A549 (cell line): Measurements from ENCODE around the gene SPATA31E1. TPM values are rescaled to one million over a fixed set of nuclear protein-coding genes. Genes with fewer than 3 reads are reported as not detected.

Experiments used
- ATAC-seq, 2 experiments: fragments of 200-7000 bp in 1 of 2; fragments of >200 bp in 1 of 2; cut with Nextera tagmentation in 1 of 2; cut with Tn5 transposase in 1 of 2; 3 replicates each; pipeline versions ENCODE4 v1.8.0 to v1.9.1; 2018 to 2020; ENCODE audit warnings: mild to moderate bottlenecking in 1 of 2, moderate library complexity in 1 of 2
- CTCF ChIA-PET: fragments of 300-600 bp; sonication (Branson Sonifier 250); formaldehyde crosslinking; extraction: SDS; loops from one replicate; lab custom pipeline; 2021; ENCODE audit warnings: antibody characterized with exemption, inconsistent platforms; lab: Yijun Ruan, JAX
- POLR2A ChIA-PET: fragments of 350-600 bp; formaldehyde crosslinking; extraction: SDS; loops from one replicate; lab custom pipeline; 2021; ENCODE audit warnings: antibody characterized with exemption, inconsistent platforms; lab: Yijun Ruan, JAX
- DNase-seq, 2 experiments: peaks; one replicate each; pipeline versions ENCODE4 v3.0.0 to v3.0.0-alpha.2; 2011 to 2016; ENCODE audit warnings: low read depth in 1 of 2, low spot score in 1 of 2
- FAIRE-seq: peaks from 2 replicates; lab custom pipeline; 2011; peaks lifted over from hg19 to GRCh38; lab: Jason Lieb, UNC
- H3K27ac ChIP-seq, 2 experiments: fragments of >200 bp; sonication (Bioruptor Twin); formaldehyde crosslinking; 3 replicates each; pipeline ENCODE4 v1.5.1; 2016 to 2017
- H3K4me1 ChIP-seq: fragments of >200 bp; sonication (Bioruptor Twin); formaldehyde crosslinking; 3 replicates; pipeline ENCODE4 v1.6.1; 2016
- H3K4me2 ChIP-seq: fragments of >200 bp; sonication (Bioruptor Twin); formaldehyde crosslinking; 3 replicates; pipeline ENCODE4 v1.6.1; 2016
- H3K4me3 ChIP-seq: fragments of >200 bp; sonication (Bioruptor Twin); formaldehyde crosslinking; 3 replicates; pipeline ENCODE4 v1.5.1; 2016
- H3K9me3 ChIP-seq: fragments of >200 bp; sonication (Bioruptor Twin); formaldehyde crosslinking; 3 replicates; pipeline ENCODE4 v1.6.1; 2016
- BHLHE40 ChIP-seq: IDR thresholded peaks from 2 replicates; pipeline ENCODE4 v1.6.1; 2012; ENCODE audit warnings: low read depth, low read length, inconsistent platforms
- CBX8 ChIP-seq: fragments of 200-600 bp; sonication (generic); IDR thresholded peaks from 2 replicates; pipeline ENCODE4 v1.6.1; 2016
- CTCF ChIP-seq: fragments of >200 bp; sonication (Bioruptor Twin); formaldehyde crosslinking; IDR thresholded peaks from 3 replicates; pipeline ENCODE4 v1.5.1; 2016
- EHF ChIP-seq: fragments of 250-450 bp; sonication (Bioruptor Pico); IDR thresholded peaks from 2 replicates; pipeline ENCODE4 v1.5.0; 2020; ENCODE audit warnings: mild to moderate bottlenecking
- EHMT2 ChIP-seq: fragments of 200-600 bp; sonication (generic); IDR thresholded peaks from 2 replicates; pipeline ENCODE4 v1.6.1; 2016; ENCODE audit warnings: antibody characterized with exemption, low read depth, mild to moderate bottlenecking, moderate library complexity
- ELK1 ChIP-seq: fragments of 150-350 bp; IDR thresholded peaks from 2 replicates; pipeline ENCODE4 v1.6.1; 2014; ENCODE audit warnings: low read depth, mild to moderate bottlenecking, low read length
- EP300 ChIP-seq, 2 experiments: fragments of >200 bp; sonication (Bioruptor Twin); formaldehyde crosslinking; IDR thresholded peaks; 2 replicates in 1 of 2; 3 replicates in 1 of 2; pipeline ENCODE4 v1.6.1; 2016 to 2017
- FOSL2 ChIP-seq, 2 experiments: fragments of 450-650 bp in 1 of 2; fragments of >200 bp in 1 of 2; sonication (Bioruptor Twin) in 1 of 2; formaldehyde crosslinking; IDR thresholded peaks; 2 replicates each; pipeline versions ENCODE4 v1.5.0 to v1.6.1; 2016 to 2020; ENCODE audit warnings: mild to moderate bottlenecking in 1 of 2, moderate library complexity in 1 of 2
- FOXS1 ChIP-seq: fragments of 250-450 bp; sonication (Bioruptor Pico); IDR thresholded peaks from 2 replicates; pipeline ENCODE4 v1.5.0; 2020; ENCODE audit warnings: mild to moderate bottlenecking, moderate library complexity
- GATA3 ChIP-seq: IDR thresholded peaks from 2 replicates; pipeline ENCODE4 v1.6.1; 2012; ENCODE audit warnings: borderline replicate concordance
- HDAC2 ChIP-seq: fragments of 200-600 bp; sonication (generic); IDR thresholded peaks from 2 replicates; pipeline ENCODE4 v1.6.1; 2016
- JUN ChIP-seq, 2 experiments: fragments of >200 bp; sonication (Bioruptor Twin); formaldehyde crosslinking; IDR thresholded peaks; 2 replicates in 1 of 2; 3 replicates in 1 of 2; pipeline ENCODE4 v1.6.1; 2016 to 2017
- KDM1A ChIP-seq: fragments of 200-600 bp; sonication (generic); IDR thresholded peaks from 2 replicates; pipeline ENCODE4 v1.6.1; 2016; ENCODE audit warnings: low read depth, mild to moderate bottlenecking
- MAZ ChIP-seq: fragments of 150-350 bp; IDR thresholded peaks from 2 replicates; pipeline ENCODE4 v1.6.1; 2014; ENCODE audit warnings: antibody characterized with exemption, low read depth, low read length, borderline replicate concordance
- MYC ChIP-seq: IDR thresholded peaks from 2 replicates; pipeline ENCODE4 v1.6.1; 2012; ENCODE audit warnings: mild to moderate bottlenecking, inconsistent platforms, low read length, improper control_type of control experiment, borderline replicate concordance
- POLR2A ChIP-seq: IDR thresholded peaks from 2 replicates; pipeline ENCODE4 v1.6.1; 2012; ENCODE audit warnings: mild to moderate bottlenecking, low read length
- RCOR1 ChIP-seq: fragments of 150-350 bp; IDR thresholded peaks from 2 replicates; pipeline ENCODE4 v1.6.1; 2014; ENCODE audit warnings: antibody characterized with exemption, low read length, low read depth
- REST ChIP-seq: fragments of 200-600 bp; sonication (generic); IDR thresholded peaks from 2 replicates; pipeline ENCODE4 v1.6.1; 2016; ENCODE audit warnings: antibody characterized with exemption, mild to moderate bottlenecking, moderate library complexity
- TFCP2L1 ChIP-seq: fragments of 250-450 bp; sonication (Bioruptor Pico); IDR thresholded peaks from 2 replicates; pipeline ENCODE4 v1.5.0; 2021; ENCODE audit warnings: mild to moderate bottlenecking
- USF2 ChIP-seq: fragments of 450-650 bp; IDR thresholded peaks from 2 replicates; pipeline ENCODE4 v1.6.1; 2014; ENCODE audit warnings: antibody characterized with exemption
- ZNF302 ChIP-seq: fragments of 250-450 bp; sonication (Bioruptor Pico); IDR thresholded peaks from 2 replicates; pipeline ENCODE4 v1.9.0; 2021; ENCODE audit warnings: inconsistent platforms, mild to moderate bottlenecking, moderate library complexity
- WGBS: methylation state at CpG from one replicate; pipeline ENCODE4 v1.1.6; 2017; ENCODE audit errors: missing lambda C conversion rate; 5-methylcytosine and 5-hydroxymethylcytosine counted together
- polyA plus RNA-seq, 4 experiments: library from polyadenylated mRNA; depleted of rRNA in 3 of 4; stranded (reverse); fragments of >200 nt; fragmentation: RNase III in 1 of 4; extraction: RNeasy Plus Mini Kit Qiagen cat#74134 plus additional on column Dnase treatment in 1 of 4; gene quantifications; 2 replicates in 3 of 4; 3 replicates in 1 of 4; pipeline ENCODE4 v1.2.3, GENCODE V29; 2011 to 2017
- TF ChIP-seq, protein P1 (sequence below): IDR thresholded peaks from 2 replicates; pipeline ENCODE4 v1.6.1; 2012
- TF ChIP-seq, protein P2 (sequence below): fragments of 250-450 bp; sonication (Bioruptor Pico); IDR thresholded peaks from 2 replicates; pipeline ENCODE4 v1.5.0; 2021; ENCODE audit warnings: mild to moderate bottlenecking, moderate library complexity, borderline replicate concordance

SPATA31E1 gene
- polyA plus RNA-seq, 2 of the 4 experiments (the other 2 are of a cell fraction) = not detected

GRCh38 chr9:87836951-87837705 is 45.5 kb upstream of the SPATA31E1 start:
- FAIRE-seq = no peak
- ChIA-PET POLR2A (no interaction called here), CTCF (no interaction called here)
- Histone ChIP-seq H3K9me3 (no peaks in the 10 kb centered on the region), H3K4me3 (no peak overlapping the region), H3K27ac (no peak overlapping the region), H3K4me2 (no peak overlapping the region), H3K4me1 (no peaks in the 10 kb centered on the region)
- ATAC-seq = no peak
- no peak for DNase-seq
- WGBS = 86% methylated on average over 7 of the region's 7 CpGs
- TF ChIP-seq USF2 (no peak), MYC (no peak), ELK1 (no peak), CTCF (no peak), BHLHE40 (no peak)

DNA sequence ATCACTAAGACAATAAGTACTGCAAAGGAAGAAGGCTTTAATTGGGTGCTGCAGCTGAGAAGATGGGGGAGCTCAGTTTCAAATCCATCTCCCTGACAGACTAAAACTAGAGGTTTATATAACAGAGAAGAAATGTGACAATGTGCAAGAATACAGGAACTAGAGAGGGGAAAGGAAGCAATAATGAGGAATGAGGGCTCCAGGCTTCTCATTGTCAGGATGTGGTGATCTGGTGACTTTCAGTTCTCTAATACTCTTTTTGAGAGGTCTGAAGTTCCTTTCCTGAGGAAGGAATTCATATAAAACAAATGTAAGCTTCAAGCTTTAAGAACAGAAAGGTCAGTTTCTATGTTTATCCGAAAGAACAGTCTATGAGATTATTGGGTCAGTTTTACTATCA is 42.5 kb upstream of the SPATA31E1 start:
- Histone ChIP-seq H3K4me3 (no peak overlapping the region), H3K9me3 (no peaks in the 10 kb centered on the region), H3K27ac (no peak overlapping the region), H3K4me2 (no peak overlapping the region), H3K4me1 (no peaks in the 10 kb centered on the region)
- no peak for DNase-seq
- WGBS = 85% methylated on average over 1 of the region's 1 CpG
- ChIA-PET POLR2A (interaction anchor here (0.6 kb wide), 1 partner anchor 112 kb away, joined by 5 read pairs; no protein-coding TSS in a partner anchor), CTCF (interaction anchor here (0.7 kb wide), 1 partner anchor 946 kb away, joined by 3 read pairs; no protein-coding TSS in a partner anchor)
- TF ChIP-seq POLR2A (no peak), EP300 (IDR thresholded peaks at IDR 0.05) (no peak), FOXS1 (CRISPR knock-in tag) (no peak), CBX8 (no peak), MAZ (no peak), TFCP2L1 (no peak), REST (no peak), KDM1A (no peak), ZNF302 (CRISPR knock-in tag) (no peak), FOSL2 (IDR thresholded peaks at IDR 0.05) (no peak), FOSL2 (CRISPR knock-in tag; IDR thresholded peaks at IDR 0.05) (no peak), JUN (IDR thresholded peaks at IDR 0.05) (no peak), RCOR1 (no peak), EHF (CRISPR knock-in tag) (no peak), EHMT2 (no peak), HDAC2 (no peak), GATA3 (no peak)
- TF ChIP-seq, protein P1, sequence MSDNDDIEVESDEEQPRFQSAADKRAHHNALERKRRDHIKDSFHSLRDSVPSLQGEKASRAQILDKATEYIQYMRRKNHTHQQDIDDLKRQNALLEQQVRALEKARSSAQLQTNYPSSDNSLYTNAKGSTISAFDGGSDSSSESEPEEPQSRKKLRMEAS = no peak
- TF ChIP-seq, protein P2, sequence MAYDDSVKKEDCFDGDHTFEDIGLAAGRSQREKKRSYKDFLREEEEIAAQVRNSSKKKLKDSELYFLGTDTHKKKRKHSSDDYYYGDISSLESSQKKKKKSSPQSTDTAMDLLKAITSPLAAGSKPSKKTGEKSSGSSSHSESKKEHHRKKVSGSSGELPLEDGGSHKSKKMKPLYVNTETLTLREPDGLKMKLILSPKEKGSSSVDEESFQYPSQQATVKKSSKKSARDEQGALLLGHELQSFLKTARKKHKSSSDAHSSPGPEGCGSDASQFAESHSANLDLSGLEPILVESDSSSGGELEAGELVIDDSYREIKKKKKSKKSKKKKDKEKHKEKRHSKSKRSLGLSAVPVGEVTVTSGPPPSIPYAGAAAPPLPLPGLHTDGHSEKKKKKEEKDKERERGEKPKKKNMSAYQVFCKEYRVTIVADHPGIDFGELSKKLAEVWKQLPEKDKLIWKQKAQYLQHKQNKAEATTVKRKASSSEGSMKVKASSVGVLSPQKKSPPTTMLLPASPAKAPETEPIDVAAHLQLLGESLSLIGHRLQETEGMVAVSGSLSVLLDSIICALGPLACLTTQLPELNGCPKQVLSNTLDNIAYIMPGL (CRISPR knock-in tag) = no peak
- ATAC-seq = no peak
- FAIRE-seq = no peak
